ENCODE results near the gene THAP4. TPM values are rescaled to one million over a fixed set of nuclear protein-coding genes. Genes with fewer than 3 reads are reported as not detected.
"Not testable (repeated sequence)": the region's sequence is repeated elsewhere in the genome, so short reads cannot be mapped to it uniquely, and the experiment has no call there.

The THAP4 gene
- total RNA-seq, 2 experiments from 2014 or later, result 35.0 to 35.5 TPM

- H3K27me3 Mint-ChIP-seq, result no peaks in the 10 kb centered on the region
- ATAC-seq (ENCODE audit: low read depth) (no peak), DNase-seq (no peak)
- H3K27ac Mint-ChIP-seq, result no peak overlapping the region
- peaks cover 6% of the 10 kb centered on the region for H3K36me3 Mint-ChIP-seq
- no peaks in the 10 kb centered on the region for H3K4me1 Mint-ChIP-seq
- H3K9me3 Mint-ChIP-seq, result peaks cover 7% of the 10 kb centered on the region
- H3K4me3 Mint-ChIP-seq, result no peak overlapping the region
- POLR2A ChIA-PET, result no interaction called here
Measured at GRCh38 chr2:241592126-241592845, 44.7 kb downstream of the THAP4 start.

- DNase-seq; H3K27ac Mint-ChIP-seq; H3K4me1 Mint-ChIP-seq; H3K4me3 Mint-ChIP-seq; POLR2A ChIA-PET; ATAC-seq (ENCODE audit: low read depth); H3K27me3 Mint-ChIP-seq: not testable (repeated sequence)
- H3K36me3 Mint-ChIP-seq, result peaks cover 18% of the 10 kb centered on the region
- peaks cover 11% of the 10 kb centered on the region for H3K9me3 Mint-ChIP-seq
Measured at GRCh38 chr2:241590496-241591455, 46.2 kb downstream of the THAP4 start.

- H3K36me3 Mint-ChIP-seq, result peaks cover 26% of the 10 kb centered on the region
Measured at GRCh38 chr2:241589863-241590262, 47.1 kb downstream of the THAP4 start.

GRCh38 chr2:241586564-241587264 is 50.2 kb downstream of the THAP4 start:
- Mint-ChIP-seq H3K9me3 (peaks cover 17% of the 10 kb centered on the region), H3K27ac (no peak overlapping the region), H3K4me1 (no peaks in the 10 kb centered on the region), H3K36me3 (peaks cover 49% of the 10 kb centered on the region), H3K27me3 (no peaks in the 10 kb centered on the region), H3K4me3 (no peak overlapping the region)
- ATAC-seq (ENCODE audit: low read depth) (no peak), DNase-seq (no peak)
- POLR2A ChIA-PET, result interaction anchor here (0.5 kb wide), 1 partner anchor 29 kb away, joined by 4 read pairs; no protein-coding TSS in a partner anchor

More at GRCh38 chr2:241589863-241590262, 47.1 kb downstream of the THAP4 start:
- DNase-seq; H3K4me3 Mint-ChIP-seq; ATAC-seq (ENCODE audit: low read depth); H3K4me1 Mint-ChIP-seq; H3K27me3 Mint-ChIP-seq; H3K27ac Mint-ChIP-seq; POLR2A ChIA-PET: not testable (repeated sequence)
- peaks cover 16% of the 10 kb centered on the region for H3K9me3 Mint-ChIP-seq

GRCh38 chr2:241584436-241584835 is 52.5 kb downstream of the THAP4 start:
- H3K4me3 Mint-ChIP-seq, result no peak overlapping the region
- ATAC-seq (ENCODE audit: low read depth), result no peak
- POLR2A ChIA-PET, result no interaction called here

GRCh38 chr2:241582806-241583205 is 54.2 kb downstream of the THAP4 start:
- Mint-ChIP-seq H3K36me3 (peaks cover 48% of the 10 kb centered on the region), H3K27ac (no peak overlapping the region), H3K9me3 (peaks cover 12% of the 10 kb centered on the region), H3K4me1 (no peaks in the 10 kb centered on the region), H3K4me3 (no peak overlapping the region), H3K27me3 (no peaks in the 10 kb centered on the region)
- no peak for ATAC-seq (ENCODE audit: low read depth)
- no peak for DNase-seq
- POLR2A ChIA-PET, result no interaction called here

More at GRCh38 chr2:241584436-241584835, 52.5 kb downstream of the THAP4 start:
- Mint-ChIP-seq H3K27ac (no peak overlapping the region), H3K9me3 (peaks cover 18% of the 10 kb centered on the region), H3K4me1 (no peaks in the 10 kb centered on the region), H3K27me3 (no peaks in the 10 kb centered on the region), H3K36me3 (peaks cover 49% of the 10 kb centered on the region)
- DNase-seq, result no peak

GRCh38 chr2:241582328-241582727 is 54.6 kb downstream of the THAP4 start:
- Mint-ChIP-seq H3K4me3 (no peak overlapping the region), H3K36me3 (peaks cover 44% of the 10 kb centered on the region), H3K27me3 (no peaks in the 10 kb centered on the region), H3K9me3 (peaks cover 11% of the 10 kb centered on the region), H3K27ac (no peak overlapping the region), H3K4me1 (no peaks in the 10 kb centered on the region)
- DNase-seq, result no peak
- POLR2A ChIA-PET, result no interaction called here
- no peak for ATAC-seq (ENCODE audit: low read depth)

GRCh38 chr2:241579281-241579680 is 57.7 kb downstream of the THAP4 start:
- Mint-ChIP-seq H3K36me3 (peaks cover 19% of the 10 kb centered on the region), H3K9me3 (peaks cover 2% of the 10 kb centered on the region), H3K4me1 (no peaks in the 10 kb centered on the region), H3K4me3 (no peak overlapping the region), H3K27ac (no peak overlapping the region), H3K27me3 (no peaks in the 10 kb centered on the region)
- ATAC-seq (ENCODE audit: low read depth), result no peak
- POLR2A ChIA-PET, result no interaction called here
- DNase-seq, result no peak

- peaks cover 10% of the 10 kb centered on the region for H3K36me3 Mint-ChIP-seq
- H3K27me3 Mint-ChIP-seq, result no peaks in the 10 kb centered on the region
- POLR2A ChIA-PET, result no interaction called here
- no peaks in the 10 kb centered on the region for H3K4me1 Mint-ChIP-seq
- no peak overlapping the region for H3K4me3 Mint-ChIP-seq
- no peak overlapping the region for H3K27ac Mint-ChIP-seq
- no peak for ATAC-seq (ENCODE audit: low read depth)
- H3K9me3 Mint-ChIP-seq, result peaks cover 2% of the 10 kb centered on the region
- DNase-seq, result no peak
Measured at GRCh38 chr2:241577413-241578122, 59.4 kb downstream of the THAP4 start.

GRCh38 chr2:241576293-241576654 is 60.7 kb downstream of the THAP4 start:
- H3K36me3 Mint-ChIP-seq, result peaks cover 2% of the 10 kb centered on the region
- no peaks in the 10 kb centered on the region for H3K27me3 Mint-ChIP-seq
- no peak for ATAC-seq (ENCODE audit: low read depth)
- POLR2A ChIA-PET, result no interaction called here
- no peak overlapping the region for H3K27ac Mint-ChIP-seq
- no peaks in the 10 kb centered on the region for H3K4me1 Mint-ChIP-seq
- H3K9me3 Mint-ChIP-seq, result no peaks in the 10 kb centered on the region
- DNase-seq, result no peak
- H3K4me3 Mint-ChIP-seq, result no peak overlapping the region

- Mint-ChIP-seq H3K4me3 (no peak overlapping the region), H3K36me3 (peaks cover 2% of the 10 kb centered on the region), H3K27ac (no peak overlapping the region), H3K9me3 (no peaks in the 10 kb centered on the region), H3K27me3 (no peaks in the 10 kb centered on the region), H3K4me1 (no peaks in the 10 kb centered on the region)
- no peak for DNase-seq
- POLR2A ChIA-PET, result no interaction called here
- no peak for ATAC-seq (ENCODE audit: low read depth)
Measured at GRCh38 chr2:241575624-241576292, 61.2 kb downstream of the THAP4 start.

GRCh38 chr2:241574911-241575623 is 61.9 kb downstream of the THAP4 start:
- Mint-ChIP-seq H3K36me3 (peaks cover 2% of the 10 kb centered on the region), H3K4me1 (no peaks in the 10 kb centered on the region), H3K27me3 (no peaks in the 10 kb centered on the region), H3K27ac (no peak overlapping the region), H3K4me3 (no peak overlapping the region), H3K9me3 (no peaks in the 10 kb centered on the region)
- no peak for ATAC-seq (ENCODE audit: low read depth)
- DNase-seq, result no peak
- POLR2A ChIA-PET, result no interaction called here

Measured in activated naive CD8-positive, alpha-beta T cell treated with anti-CD3 and anti-CD28 coated beads, Interleukin-2, amount 10 ng/mL, durations not matched to agents 7 days and 5 days (primary cell).